ENCODE data around the gene RHOT2. TPM values are rescaled to one million over a fixed set of nuclear protein-coding genes. Genes with fewer than 3 reads are reported as not detected.

Gene RHOT2
- total RNA-seq, 1 experiment from 2014 or later = 98.5 TPM

DNA sequence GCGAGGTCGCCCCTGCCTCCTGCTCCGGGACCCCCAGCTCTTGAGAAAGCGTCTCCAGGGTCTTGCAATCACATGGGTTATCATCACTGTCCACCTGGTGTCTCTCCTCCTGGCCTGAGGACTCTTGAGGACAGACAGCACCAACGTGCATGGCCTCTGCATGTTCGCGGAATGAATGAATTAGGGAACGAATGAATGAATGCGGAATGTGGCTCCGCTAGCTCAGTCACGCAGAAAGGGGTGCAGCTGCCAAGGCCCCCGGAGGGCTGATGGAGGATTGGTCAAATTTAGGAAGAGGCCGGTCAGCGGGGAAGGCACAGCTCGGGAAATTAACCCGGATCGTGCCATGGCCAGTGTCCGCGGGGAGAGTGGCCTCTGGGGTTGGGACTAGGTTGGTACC, 34.4 kb downstream of the RHOT2 start:
- H3K9me2 ChIP-seq (ENCODE audit: insufficient read depth) = no peaks in the 10 kb centered on the region
- H3K27ac ChIP-seq (ENCODE audit: low read depth, low read length) = no peak overlapping the region
- H3K4me3 ChIP-seq (replicated peaks in 1 of 2; ENCODE audit: low read depth in 1 of 2, low read length in 2 of 2) = no peak overlapping the region
- no peaks in the 10 kb centered on the region for H3K27me3 ChIP-seq (ENCODE audit: insufficient read depth, low read length)
- H3K9ac ChIP-seq (ENCODE audit: low read length) = no peak overlapping the region
- ChIA-PET RAD21 (ENCODE audit: low non-redundant PET in 1 of 2, low total read pairs in 2 of 2, uncharacterized antibody in 2 of 2, unreplicated experiment in 2 of 2) (no interaction called here), CTCF (no interaction called here), POLR2A (no interaction called here)
- no peaks in the 10 kb centered on the region; a peak in 2 of 4 replicates for H3K36me3 ChIP-seq (ENCODE audit: control insufficient read depth in 1 of 2, insufficient read depth in 2 of 2, low read length in 2 of 2)
- ATAC-seq = no peak
- peaks cover 0 to 21% of the 10 kb centered on the region in 2 experiments; a peak in 3 of 4 replicates for H3K4me1 ChIP-seq (ENCODE audit: control insufficient read depth in 1 of 2, insufficient read depth in 2 of 2, low read length in 2 of 2)
- no peaks in the 10 kb centered on the region for H3K9me3 ChIP-seq (ENCODE audit: control insufficient read depth in 1 of 2, insufficient read depth in 1 of 2, low read depth in 1 of 2, low read length in 2 of 2)
- H3K4me2 ChIP-seq (ENCODE audit: low read length) = no peak overlapping the region
- H3K79me2 ChIP-seq (ENCODE audit: insufficient read depth, low read length) = peaks cover 38% of the 10 kb centered on the region
- H4K20me1 ChIP-seq (ENCODE audit: insufficient read depth) = no peaks in the 10 kb centered on the region
- no TSS peak for BruUV-seq (replicated peaks)
- no peak for TF ChIP-seq MAX (IDR thresholded peaks at IDR 0.05)
- no peak for TF ChIP-seq ATF3 (IDR thresholded peaks at IDR 0.05)
- no peak for TF ChIP-seq POLR2AphosphoS5 (IDR thresholded peaks at IDR 0.05; ENCODE audit: low read depth, low read length)
- TF ChIP-seq CBX3 (IDR thresholded peaks at IDR 0.05; ENCODE audit: low read depth) = no peak
- TF ChIP-seq TCF7L2 (IDR thresholded peaks at IDR 0.05; ENCODE audit: borderline replicate concordance, extremely low read depth, insufficient read depth, insufficient read length) = no peak
- intact Hi-C loops (cut with micrococcal nuclease) = no loop called here
- no peak overlapping the region for H2AFZ ChIP-seq (ENCODE audit: low read depth, low read length, poor library complexity, severe bottlenecking)
- no peak for DNase-seq (ENCODE audit: low read depth, low spot score)

- no peaks in the 10 kb centered on the region for H3K27me3 ChIP-seq (ENCODE audit: insufficient read depth, low read length)
- intact Hi-C loops (cut with micrococcal nuclease) = no loop called here
- ChIA-PET CTCF (interaction anchor here (1.2 kb wide), 1 partner anchor 17 kb away, joined by 3 read pairs; no protein-coding TSS in a partner anchor), RAD21 (ENCODE audit: low non-redundant PET in 1 of 2, low total read pairs in 2 of 2, uncharacterized antibody in 2 of 2, unreplicated experiment in 2 of 2) (no interaction called here), POLR2A (no interaction called here)
- ATAC-seq (no peak), DNase-seq (ENCODE audit: low read depth, low spot score) (no peak)
- H4K20me1 ChIP-seq (ENCODE audit: insufficient read depth) = no peaks in the 10 kb centered on the region
- H3K27ac ChIP-seq (ENCODE audit: low read depth, low read length) = no peak overlapping the region; the same call in 1 of the 2 replicates
- no peak overlapping the region for H3K9ac ChIP-seq (ENCODE audit: low read length)
- peaks cover 38% of the 10 kb centered on the region for H3K79me2 ChIP-seq (ENCODE audit: insufficient read depth, low read length)
- H3K4me1 ChIP-seq (ENCODE audit: control insufficient read depth in 1 of 2, insufficient read depth in 2 of 2, low read length in 2 of 2) = peaks cover 0 to 21% of the 10 kb centered on the region in 2 experiments; a peak in 3 of 4 replicates
- no peaks in the 10 kb centered on the region; a peak in 2 of 4 replicates for H3K36me3 ChIP-seq (ENCODE audit: control insufficient read depth in 1 of 2, insufficient read depth in 2 of 2, low read length in 2 of 2)
- no peaks in the 10 kb centered on the region for H3K9me3 ChIP-seq (ENCODE audit: control insufficient read depth in 1 of 2, insufficient read depth in 1 of 2, low read depth in 1 of 2, low read length in 2 of 2)
- no peak overlapping the region for H2AFZ ChIP-seq (ENCODE audit: low read depth, low read length, poor library complexity, severe bottlenecking)
- H3K9me2 ChIP-seq (ENCODE audit: insufficient read depth) = no peaks in the 10 kb centered on the region
- no peak overlapping the region; a peak in 1 of 4 replicates for H3K4me3 ChIP-seq (replicated peaks in 1 of 2; ENCODE audit: low read depth in 1 of 2, low read length in 2 of 2)
- no TSS peak for BruUV-seq (replicated peaks)
- H3K4me2 ChIP-seq (ENCODE audit: low read length) = no peak overlapping the region
- TF ChIP-seq EZH2 (IDR thresholded peaks at IDR 0.05) (no peak), EGR1 (IDR thresholded peaks at IDR 0.05; ENCODE audit: low read depth) (no peak), REST (IDR thresholded peaks at IDR 0.05; ENCODE audit: low read depth) (no peak), ZBTB33 (IDR thresholded peaks at IDR 0.05; ENCODE audit: extremely low read depth, insufficient replicate concordance, low read length) (no peak), ZNF274 (IDR thresholded peaks at IDR 0.05; ENCODE audit: low read depth, low read length) (no peak), SP1 (IDR thresholded peaks at IDR 0.05; ENCODE audit: low read depth) (no peak)
- TF ChIP-seq, protein P1, sequence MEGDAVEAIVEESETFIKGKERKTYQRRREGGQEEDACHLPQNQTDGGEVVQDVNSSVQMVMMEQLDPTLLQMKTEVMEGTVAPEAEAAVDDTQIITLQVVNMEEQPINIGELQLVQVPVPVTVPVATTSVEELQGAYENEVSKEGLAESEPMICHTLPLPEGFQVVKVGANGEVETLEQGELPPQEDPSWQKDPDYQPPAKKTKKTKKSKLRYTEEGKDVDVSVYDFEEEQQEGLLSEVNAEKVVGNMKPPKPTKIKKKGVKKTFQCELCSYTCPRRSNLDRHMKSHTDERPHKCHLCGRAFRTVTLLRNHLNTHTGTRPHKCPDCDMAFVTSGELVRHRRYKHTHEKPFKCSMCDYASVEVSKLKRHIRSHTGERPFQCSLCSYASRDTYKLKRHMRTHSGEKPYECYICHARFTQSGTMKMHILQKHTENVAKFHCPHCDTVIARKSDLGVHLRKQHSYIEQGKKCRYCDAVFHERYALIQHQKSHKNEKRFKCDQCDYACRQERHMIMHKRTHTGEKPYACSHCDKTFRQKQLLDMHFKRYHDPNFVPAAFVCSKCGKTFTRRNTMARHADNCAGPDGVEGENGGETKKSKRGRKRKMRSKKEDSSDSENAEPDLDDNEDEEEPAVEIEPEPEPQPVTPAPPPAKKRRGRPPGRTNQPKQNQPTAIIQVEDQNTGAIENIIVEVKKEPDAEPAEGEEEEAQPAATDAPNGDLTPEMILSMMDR (IDR thresholded peaks at IDR 0.05 in 2 of 3, conservative IDR thresholded peaks at IDR 0.05 in 1 of 3; ENCODE audit: borderline replicate concordance in 1 of 3, insufficient read depth in 1 of 3, low read depth in 2 of 3, low read length in 2 of 3) = no peak
Measured at GRCh38 chr16:703406-703805, 35.5 kb downstream of the RHOT2 start.

Data from HCT116 (cell line).